Brain microvascular endothelial cell (primary cell): ENCODE measurements around the gene DHDH.

ENCODE experiments used
- DNase-seq: peaks from one replicate; pipeline ENCODE4 v3.0.0-alpha.2; 2020
- H3K27ac ChIP-seq: fragments of 250-450 bp; sonication (Bioruptor Pico); 2 replicates; pipeline ENCODE4 v1.5.1; 2020; ENCODE audit warnings: mild to moderate bottlenecking, moderate library complexity
- H3K27me3 ChIP-seq: fragments of 250-450 bp; sonication (Bioruptor Pico); replicated peaks from 2 replicates; pipeline ENCODE4 v1.5.1; 2020; ENCODE audit warnings: mild to moderate bottlenecking
- H3K36me3 ChIP-seq: fragments of 250-450 bp; sonication (Bioruptor Pico); replicated peaks from 2 replicates; pipeline ENCODE4 v1.5.1; 2020; ENCODE audit warnings: mild to moderate bottlenecking
- H3K4me3 ChIP-seq: 2 replicates; pipeline ENCODE4 v1.5.1; 2011; ENCODE audit warnings: low read depth, mild to moderate bottlenecking, control low read depth, low read length, moderate library complexity
- in situ Hi-C: cut with HindIII; loops from 2 replicates; pipeline ENCODE4 v1.10.0; 2017; ENCODE audit warnings: low sequenced_read_pairs, low pct_ligation_motif_present
- TF ChIP-seq, protein P1 (sequence below): IDR thresholded peaks from 2 replicates; pipeline ENCODE4 v1.5.1; 2011; ENCODE audit warnings: low read depth, mild to moderate bottlenecking, moderate library complexity, low read length, control low read depth, inconsistent platforms; ENCODE audit errors: missing control alignments

Gene DHDH

GRCh38 chr19:48928164-48929025 is 5.1 kb upstream of the DHDH start:
- in situ Hi-C loops = no loop called here
- Histone ChIP-seq H3K27me3 (peaks cover 2% of the 10 kb centered on the region), H3K4me3 (no peak overlapping the region), H3K27ac (no peak overlapping the region), H3K36me3 (no peaks in the 10 kb centered on the region)
- no peak for DNase-seq
- TF ChIP-seq, protein P1, sequence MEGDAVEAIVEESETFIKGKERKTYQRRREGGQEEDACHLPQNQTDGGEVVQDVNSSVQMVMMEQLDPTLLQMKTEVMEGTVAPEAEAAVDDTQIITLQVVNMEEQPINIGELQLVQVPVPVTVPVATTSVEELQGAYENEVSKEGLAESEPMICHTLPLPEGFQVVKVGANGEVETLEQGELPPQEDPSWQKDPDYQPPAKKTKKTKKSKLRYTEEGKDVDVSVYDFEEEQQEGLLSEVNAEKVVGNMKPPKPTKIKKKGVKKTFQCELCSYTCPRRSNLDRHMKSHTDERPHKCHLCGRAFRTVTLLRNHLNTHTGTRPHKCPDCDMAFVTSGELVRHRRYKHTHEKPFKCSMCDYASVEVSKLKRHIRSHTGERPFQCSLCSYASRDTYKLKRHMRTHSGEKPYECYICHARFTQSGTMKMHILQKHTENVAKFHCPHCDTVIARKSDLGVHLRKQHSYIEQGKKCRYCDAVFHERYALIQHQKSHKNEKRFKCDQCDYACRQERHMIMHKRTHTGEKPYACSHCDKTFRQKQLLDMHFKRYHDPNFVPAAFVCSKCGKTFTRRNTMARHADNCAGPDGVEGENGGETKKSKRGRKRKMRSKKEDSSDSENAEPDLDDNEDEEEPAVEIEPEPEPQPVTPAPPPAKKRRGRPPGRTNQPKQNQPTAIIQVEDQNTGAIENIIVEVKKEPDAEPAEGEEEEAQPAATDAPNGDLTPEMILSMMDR = no peak

GRCh38 chr19:48934837-48935236 is 1.3 kb downstream of the DHDH start:
- TF ChIP-seq, protein P1 = no peak
- Histone ChIP-seq H3K27me3 (peaks cover 2% of the 10 kb centered on the region), H3K27ac (no peak overlapping the region), H3K4me3 (no peak overlapping the region), H3K36me3 (no peaks in the 10 kb centered on the region)
- in situ Hi-C loops = no loop called here
- no peak for DNase-seq

GRCh38 chr19:48935864-48936263 is 2.4 kb downstream of the DHDH start:
- TF ChIP-seq, protein P1 = no peak
- Histone ChIP-seq H3K4me3 (no peak overlapping the region), H3K27me3 (peaks cover 2% of the 10 kb centered on the region), H3K27ac (no peak overlapping the region), H3K36me3 (no peaks in the 10 kb centered on the region)
- in situ Hi-C loops = no loop called here
- DNase-seq = no peak

GRCh38 chr19:48938256-48938655 is 4.8 kb downstream of the DHDH start:
- TF ChIP-seq, protein P1 = no peak
- in situ Hi-C loops = no loop called here
- no peak for DNase-seq
- no peak overlapping the region for H3K27ac ChIP-seq
- no peaks in the 10 kb centered on the region for H3K36me3 ChIP-seq
- peaks cover 1% of the 10 kb centered on the region for H3K27me3 ChIP-seq
- H3K4me3 ChIP-seq = no peak overlapping the region

DNA sequence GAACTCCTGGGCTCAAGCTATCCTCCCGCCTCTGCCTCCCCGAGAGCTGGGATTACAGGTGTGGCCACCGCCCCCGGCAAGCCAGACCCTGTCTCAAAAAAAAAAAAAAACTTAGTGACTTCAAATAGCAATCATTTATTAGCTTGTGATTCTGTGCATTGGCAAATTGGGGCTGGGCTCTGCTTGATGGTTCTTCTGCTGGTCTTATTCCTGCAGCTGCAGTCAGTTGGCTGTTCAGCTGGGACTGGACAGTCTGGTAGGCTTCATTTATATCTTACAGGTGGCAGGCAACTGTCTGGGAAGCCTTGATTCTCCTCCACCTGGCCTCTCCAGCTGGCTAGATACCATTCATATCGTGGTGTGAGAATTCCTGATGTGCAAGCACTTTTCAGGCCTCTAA is 7.4 kb downstream of the DHDH start:
- TF ChIP-seq, protein P1 = no peak
- H3K27me3 ChIP-seq = no peaks in the 10 kb centered on the region
- DNase-seq = no peak
- no peak overlapping the region for H3K4me3 ChIP-seq
- H3K27ac ChIP-seq = no peak overlapping the region
- H3K36me3 ChIP-seq = no peaks in the 10 kb centered on the region
- in situ Hi-C loops = no loop called here
